ENCODE results near the gene ZNF205.

Gene ZNF205

GRCh38 chr16:3084969-3085670 lies 27.3 kb upstream of the ZNF205 start:
- no peak for DNase-seq (ENCODE audit: low read depth)

- no peak for DNase-seq (ENCODE audit: low read depth)
These were observed 26.4 kb upstream of the ZNF205 start for GRCh38 chr16:3085868-3086595.

GRCh38 chr16:3086596-3087242 lies 25.7 kb upstream of the ZNF205 start:
- DNase-seq (ENCODE audit: low read depth) = no peak

- no peak for DNase-seq (ENCODE audit: low read depth)
These were observed 24.8 kb upstream of the ZNF205 start for GRCh38 chr16:3087243-3088235.

GRCh38 chr16:3088450-3088849 lies 23.9 kb upstream of the ZNF205 start:
- DNase-seq (ENCODE audit: low read depth) = no peak

GRCh38 chr16:3088925-3089716 lies 23.3 kb upstream of the ZNF205 start:
- no peak for DNase-seq (ENCODE audit: low read depth)

- DNase-seq (ENCODE audit: low read depth) = no peak
These were observed 22.4 kb upstream of the ZNF205 start for GRCh38 chr16:3089717-3090592.

- no peak for DNase-seq (ENCODE audit: low read depth)
These were observed 20.8 kb upstream of the ZNF205 start for GRCh38 chr16:3091551-3091950.

GRCh38 chr16:3092501-3092941 lies 19.9 kb upstream of the ZNF205 start:
- no peak for DNase-seq (ENCODE audit: low read depth)

GRCh38 chr16:3094289-3095027 lies 17.9 kb upstream of the ZNF205 start:
- DNase-seq (ENCODE audit: low read depth) = peak; percentile 51

GRCh38 chr16:3095869-3096268 lies 16.5 kb upstream of the ZNF205 start:
- DNase-seq (ENCODE audit: low read depth) = peak; percentile 38

- DNase-seq (ENCODE audit: low read depth) = no peak
These were observed 16.0 kb upstream of the ZNF205 start for GRCh38 chr16:3096362-3096761.

GRCh38 chr16:3097266-3097665 lies 15.1 kb upstream of the ZNF205 start:
- no peak for DNase-seq (ENCODE audit: low read depth)

GRCh38 chr16:3098459-3099394 lies 13.7 kb upstream of the ZNF205 start, which contains the start of gene ZSCAN10:
ZSCAN10 (minus strand) TSS chr16:3099294; CDS start chr16:3092937, 6,357 bp downstream.
- DNase-seq (ENCODE audit: low read depth) = no peak

- no peak for DNase-seq (ENCODE audit: low read depth)
These were observed 13.0 kb upstream of the ZNF205 start for GRCh38 chr16:3099395-3099731.

- peak; percentile 93 for DNase-seq (ENCODE audit: low read depth)
These were observed 12.5 kb upstream of the ZNF205 start for GRCh38 chr16:3099732-3100499.
